Endothelial cell of umbilical vein (primary cell): ENCODE data around the gene ACOT7. TPM values are rescaled to one million over a fixed set of nuclear protein-coding genes. Genes with fewer than 3 reads are reported as not detected.

Experiments used
- BruUV-seq: library from RNA; stranded (reverse); fragments of 400-500 nt; replicated peaks from 2 replicates; lab custom pipeline; 2021; lab: Mats Ljungman, UMichigan
- CTCF ChIA-PET: fragments of 300-600, 350-600 bp; sonication (Branson Sonifier 250); formaldehyde crosslinking; loops from one replicate; lab custom pipeline; 2021; ENCODE audit warnings: antibody characterized with exemption, inconsistent platforms; lab: Charles Lee
- POLR2A ChIA-PET: fragments of 300-600, 350-600 bp; sonication (Branson Sonifier 250); formaldehyde crosslinking; loops from one replicate; lab custom pipeline; 2021; ENCODE audit warnings: antibody characterized with exemption, inconsistent platforms; lab: Charles Lee
- DNase-seq: peaks from one replicate; pipeline ENCODE4 v3.0.0-alpha.2; 2011; ENCODE audit warnings: low read depth, low spot score
- FAIRE-seq: peaks from 2 replicates; lab custom pipeline; 2011; peaks lifted over from hg19 to GRCh38; lab: Jason Lieb, UNC
- H2AFZ ChIP-seq: 2 replicates; pipeline ENCODE4 v1.6.0; 2012; ENCODE audit warnings: low read depth, low read length, control low read depth, inconsistent platforms
- H3K27ac ChIP-seq: 2 replicates; pipeline ENCODE4 v1.5.1; 2011; ENCODE audit warnings: low read depth, mild to moderate bottlenecking, control low read depth, low read length, moderate library complexity; ENCODE audit not compliant: insufficient read depth
- H3K27me3 ChIP-seq, 2 experiments: 2 replicates each; pipeline versions ENCODE4 v1.6.0 to v1.6.1; 2011; ENCODE audit warnings: low read length in 2 of 2, mixed read lengths in 1 of 2; ENCODE audit not compliant: control insufficient read depth in 2 of 2, insufficient read depth in 2 of 2
- H3K36me3 ChIP-seq, 2 experiments: 2 replicates in 1 of 2; 3 replicates in 1 of 2; pipeline ENCODE4 v1.5.1; 2011; ENCODE audit warnings: low read length in 2 of 2, mild to moderate bottlenecking in 1 of 2, moderate library complexity in 1 of 2; ENCODE audit not compliant: control insufficient read depth in 2 of 2, insufficient read depth in 2 of 2; ENCODE audit errors: extremely low read depth in 1 of 2
- H3K4me1 ChIP-seq: 3 replicates; pipeline ENCODE4 v1.5.1; 2011; ENCODE audit warnings: mild to moderate bottlenecking, low read length; ENCODE audit not compliant: control insufficient read depth, insufficient read depth; ENCODE audit errors: extremely low read depth
- H3K4me2 ChIP-seq: 2 replicates; pipeline ENCODE4 v1.6.1; 2011; ENCODE audit warnings: low read length, control low read depth, mixed read lengths; ENCODE audit not compliant: insufficient read depth
- H3K4me3 ChIP-seq, 3 experiments: fragments of 200-600 bp in 1 of 3; sonication (generic), shearing (Covaris generic) in 1 of 3; replicated peaks in 1 of 3; 2 replicates each; pipeline ENCODE4 v1.5.1; 2011 to 2016; ENCODE audit warnings: control low read depth in 3 of 3, low read length in 3 of 3, mild to moderate bottlenecking in 2 of 3, inconsistent platforms in 1 of 3, low read depth in 1 of 3, moderate library complexity in 1 of 3; ENCODE audit not compliant: insufficient read depth in 1 of 3
- H3K79me2 ChIP-seq: 2 replicates; pipeline ENCODE4 v1.6.0; 2012; ENCODE audit warnings: low read length, inconsistent platforms; ENCODE audit not compliant: control insufficient read depth, insufficient read depth
- H3K9ac ChIP-seq: replicated peaks from 2 replicates; pipeline ENCODE3; 2011; ENCODE audit warnings: low read length, control low read depth; ENCODE audit not compliant: insufficient read depth; ENCODE audit errors: extremely low read depth
- H3K9me1 ChIP-seq: replicated peaks from 3 replicates; pipeline ENCODE4 v1.6.0; 2011; ENCODE audit warnings: mild to moderate bottlenecking, low read length; ENCODE audit not compliant: control insufficient read depth, insufficient read depth; ENCODE audit errors: extremely low read depth
- H3K9me3 ChIP-seq: replicated peaks from 2 replicates; pipeline ENCODE4 v1.5.1; 2012; ENCODE audit warnings: low read length, inconsistent platforms; ENCODE audit not compliant: control insufficient read depth, insufficient read depth
- H4K20me1 ChIP-seq: replicated peaks from 2 replicates; pipeline ENCODE3; 2011; ENCODE audit warnings: mild to moderate bottlenecking, low read length; ENCODE audit not compliant: control insufficient read depth, insufficient read depth; ENCODE audit errors: extremely low read depth
- EZH2 ChIP-seq: IDR thresholded peaks from 2 replicates; pipeline ENCODE4 v1.6.1; 2012; ENCODE audit warnings: borderline replicate concordance, low read depth, mild to moderate bottlenecking, moderate library complexity, low read length, inconsistent platforms; ENCODE audit not compliant: severe bottlenecking
- FOS ChIP-seq: IDR thresholded peaks from 2 replicates; pipeline ENCODE4 v1.6.1; 2011; ENCODE audit warnings: mild to moderate bottlenecking, low read length, moderate library complexity, borderline replicate concordance; ENCODE audit not compliant: insufficient read depth
- GATA2 ChIP-seq: IDR thresholded peaks from 2 replicates; pipeline ENCODE4 v1.7.0; 2011; ENCODE audit warnings: low read depth, mild to moderate bottlenecking, moderate library complexity, mixed read lengths, low read length; ENCODE audit not compliant: insufficient read length, insufficient read depth
- JUN ChIP-seq: IDR thresholded peaks from 2 replicates; pipeline ENCODE4 v1.6.1; 2011; ENCODE audit warnings: borderline replicate concordance, low read depth; ENCODE audit not compliant: insufficient read length, insufficient read depth
- MYC ChIP-seq: IDR thresholded peaks from one replicate; pipeline ENCODE4 v1.6.1; 2011; ENCODE audit warnings: mild to moderate bottlenecking, low read depth, low read length
- POLR2A ChIP-seq: IDR thresholded peaks from 2 replicates; pipeline ENCODE4 v1.6.1; 2012; ENCODE audit warnings: low read depth, mild to moderate bottlenecking, control low read depth, low read length
- POLR2AphosphoS5 ChIP-seq: IDR thresholded peaks from 2 replicates; pipeline ENCODE4 v1.6.1; 2012; ENCODE audit warnings: low read depth, mild to moderate bottlenecking, control low read depth, low read length, moderate library complexity; ENCODE audit not compliant: insufficient read depth
- dilution Hi-C: fragments of 300-500 bp; cut with MboI; formaldehyde crosslinking; loops from one replicate; pipeline ENCODE4 v1.15.0; 2019; ENCODE audit warnings: low sequenced_read_pairs; ENCODE audit not compliant: extremely low pct_ligation_motif_present
- intact Hi-C: fragments of 100-400 bp; cut with micrococcal nuclease; formaldehyde crosslinking; loops from one replicate; pipeline ENCODE4 v1.10.0; 2022
- polyA plus RNA-seq, 4 experiments: library from polyadenylated mRNA; depleted of rRNA in 3 of 4; stranded (reverse) in 3 of 4; unstranded in 1 of 4; fragments of >200 nt; gene quantifications; 2 replicates each; pipeline versions ENCODE4 v1.2.1 to v1.2.3, GENCODE V29; 2011 to 2012; ENCODE audit warnings: missing spikeins in 1 of 4
- total RNA-seq: library from RNA; stranded (reverse); gene quantifications from 2 replicates; pipeline ENCODE4 v1.2.3, GENCODE V29; 2021
- TF ChIP-seq, protein P1 (sequence below), 2 donors: IDR thresholded peaks; 1 replicate in 1 of 2; 2 replicates in 1 of 2; pipeline ENCODE4 v1.5.1; 2011; ENCODE audit warnings: low read length in 2 of 2, mild to moderate bottlenecking in 2 of 2, moderate library complexity in 2 of 2, control low read depth in 1 of 2, inconsistent platforms in 1 of 2, low read depth in 1 of 2; ENCODE audit not compliant: insufficient read depth in 1 of 2; ENCODE audit errors: extremely low read depth in 1 of 2
- TF ChIP-seq, protein P2 (sequence below): IDR thresholded peaks from 2 replicates; pipeline ENCODE4 v1.6.1; 2011; ENCODE audit not compliant: insufficient read depth, insufficient read length

Gene ACOT7
- total and polyA plus RNA-seq, 2 donors (not counting 3 experiments of a cell fraction or from before 2014, with no cell fraction given) = 69.4 to 105 TPM

GRCh38 chr1:6410248-6410893 lies 16.8 kb upstream of the ACOT7 start:
- Histone ChIP-seq H3K4me3 (no peak overlapping the region), H3K9me1 (no peaks in the 10 kb centered on the region), H3K9me3 (no peaks in the 10 kb centered on the region), H3K27ac (no peak overlapping the region), H3K4me2 (no peak overlapping the region), H3K4me1 (peaks cover 8% of the 10 kb centered on the region), H3K79me2 (no peaks in the 10 kb centered on the region), H2AFZ (no peak overlapping the region), H3K27me3 (peaks cover 0 to 3% of the 10 kb centered on the region in 2 experiments), H3K9ac (no peak overlapping the region), H4K20me1 (no peaks in the 10 kb centered on the region), H3K36me3 (no peaks in the 10 kb centered on the region)
- no TSS peak for BruUV-seq
- DNase-seq (no peak), FAIRE-seq (peak; percentile 12)
- dilution Hi-C loops = no loop called here
- ChIA-PET CTCF (interaction anchor here (2.0 to 7.0 kb wide), 2 partner anchors 27 to 163 kb away, joined by 5 to 73 read pairs; no protein-coding TSS in a partner anchor), POLR2A (no interaction called here)
- no peak for TF ChIP-seq MYC
- TF ChIP-seq JUN = no peak
- no peak for TF ChIP-seq POLR2AphosphoS5
- TF ChIP-seq, protein P1, sequence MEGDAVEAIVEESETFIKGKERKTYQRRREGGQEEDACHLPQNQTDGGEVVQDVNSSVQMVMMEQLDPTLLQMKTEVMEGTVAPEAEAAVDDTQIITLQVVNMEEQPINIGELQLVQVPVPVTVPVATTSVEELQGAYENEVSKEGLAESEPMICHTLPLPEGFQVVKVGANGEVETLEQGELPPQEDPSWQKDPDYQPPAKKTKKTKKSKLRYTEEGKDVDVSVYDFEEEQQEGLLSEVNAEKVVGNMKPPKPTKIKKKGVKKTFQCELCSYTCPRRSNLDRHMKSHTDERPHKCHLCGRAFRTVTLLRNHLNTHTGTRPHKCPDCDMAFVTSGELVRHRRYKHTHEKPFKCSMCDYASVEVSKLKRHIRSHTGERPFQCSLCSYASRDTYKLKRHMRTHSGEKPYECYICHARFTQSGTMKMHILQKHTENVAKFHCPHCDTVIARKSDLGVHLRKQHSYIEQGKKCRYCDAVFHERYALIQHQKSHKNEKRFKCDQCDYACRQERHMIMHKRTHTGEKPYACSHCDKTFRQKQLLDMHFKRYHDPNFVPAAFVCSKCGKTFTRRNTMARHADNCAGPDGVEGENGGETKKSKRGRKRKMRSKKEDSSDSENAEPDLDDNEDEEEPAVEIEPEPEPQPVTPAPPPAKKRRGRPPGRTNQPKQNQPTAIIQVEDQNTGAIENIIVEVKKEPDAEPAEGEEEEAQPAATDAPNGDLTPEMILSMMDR (IDR thresholded peaks at IDR 0.05; ENCODE audit: extremely low read depth in 1 of 2, insufficient read depth in 1 of 2, low read depth in 1 of 2, low read length in 2 of 2) = no peak
- no peak for TF ChIP-seq POLR2A
- no peak for TF ChIP-seq GATA2
- no peak for TF ChIP-seq FOS
- no peak for TF ChIP-seq EZH2
- TF ChIP-seq, protein P2, sequence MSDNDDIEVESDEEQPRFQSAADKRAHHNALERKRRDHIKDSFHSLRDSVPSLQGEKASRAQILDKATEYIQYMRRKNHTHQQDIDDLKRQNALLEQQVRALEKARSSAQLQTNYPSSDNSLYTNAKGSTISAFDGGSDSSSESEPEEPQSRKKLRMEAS = no peak
- intact Hi-C loops = no loop called here
